Nephron progenitor cell (in vitro differentiated cells): Measurements from ENCODE around the gene IQCN.

ENCODE experiments used
- DNase-seq: peaks from one replicate; pipeline ENCODE4 v3.0.0; 2021
- H3K27ac Mint-ChIP-seq: 2 replicates; pipeline ENCODE4 v1.8.0; 2021; ENCODE audit warnings: mild to moderate bottlenecking, moderate library complexity, mixed read lengths
- H3K27me3 Mint-ChIP-seq: 2 replicates; pipeline ENCODE4 v1.8.0; 2021; ENCODE audit warnings: mild to moderate bottlenecking, low read depth, mixed read lengths; ENCODE audit not compliant: poor library complexity
- H3K36me3 Mint-ChIP-seq: 2 replicates; pipeline ENCODE4 v1.8.0; 2021; ENCODE audit warnings: low read depth, mixed read lengths
- H3K4me1 Mint-ChIP-seq: 2 replicates; pipeline ENCODE4 v1.8.0; 2021; ENCODE audit warnings: mixed read lengths
- H3K4me3 Mint-ChIP-seq: 2 replicates; pipeline ENCODE4 v1.8.0; 2021; ENCODE audit warnings: mild to moderate bottlenecking, moderate library complexity, mixed read lengths
- H3K9me3 Mint-ChIP-seq: 2 replicates; pipeline ENCODE4 v1.8.0; 2021; ENCODE audit warnings: mild to moderate bottlenecking, moderate library complexity, mixed read lengths
- CTCF ChIP-seq: fragments of 200-600 bp; sonication (generic); IDR thresholded peaks from 2 replicates; pipeline ENCODE4 v1.5.0; 2021; ENCODE audit warnings: antibody characterized with exemption

Gene IQCN

GRCh38 chr19:18249834-18250233, 24.4 kb downstream of the IQCN start:
- peaks cover 6% of the 10 kb centered on the region for H3K4me1 Mint-ChIP-seq
- H3K4me3 Mint-ChIP-seq: no peak overlapping the region
- no peak for DNase-seq
- H3K27me3 Mint-ChIP-seq: peaks cover 50% of the 10 kb centered on the region
- no peaks in the 10 kb centered on the region for H3K9me3 Mint-ChIP-seq
- no peaks in the 10 kb centered on the region for H3K36me3 Mint-ChIP-seq
- TF ChIP-seq CTCF: no peak
- no peak overlapping the region for H3K27ac Mint-ChIP-seq

DNA sequence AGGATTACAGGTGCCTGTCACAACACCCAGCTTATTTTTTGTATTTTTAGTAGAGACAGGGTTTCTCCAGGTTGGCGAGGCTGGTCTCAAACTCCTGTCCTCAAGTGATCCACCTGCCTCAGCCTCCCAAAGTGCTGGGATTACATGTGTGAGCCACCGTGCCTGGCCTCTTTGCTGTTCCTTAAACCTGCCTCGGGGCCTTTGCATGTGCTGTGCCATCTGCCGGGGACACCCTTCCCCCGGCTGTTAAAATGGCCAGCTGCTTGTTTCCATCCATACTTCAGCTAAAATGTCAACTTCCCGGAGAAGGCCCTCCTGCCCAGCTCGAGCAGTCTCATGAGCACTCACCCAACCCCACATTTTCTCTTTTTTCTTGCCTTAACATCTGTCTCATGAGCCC, 29.0 kb downstream of the IQCN start:
- no peak for TF ChIP-seq CTCF
- no peaks in the 10 kb centered on the region for H3K36me3 Mint-ChIP-seq
- no peaks in the 10 kb centered on the region for H3K9me3 Mint-ChIP-seq
- peaks cover 6% of the 10 kb centered on the region for H3K4me1 Mint-ChIP-seq
- H3K27me3 Mint-ChIP-seq: peaks cover 48% of the 10 kb centered on the region
- DNase-seq: no peak
- H3K27ac Mint-ChIP-seq: no peak overlapping the region
- H3K4me3 Mint-ChIP-seq: no peak overlapping the region

DNA sequence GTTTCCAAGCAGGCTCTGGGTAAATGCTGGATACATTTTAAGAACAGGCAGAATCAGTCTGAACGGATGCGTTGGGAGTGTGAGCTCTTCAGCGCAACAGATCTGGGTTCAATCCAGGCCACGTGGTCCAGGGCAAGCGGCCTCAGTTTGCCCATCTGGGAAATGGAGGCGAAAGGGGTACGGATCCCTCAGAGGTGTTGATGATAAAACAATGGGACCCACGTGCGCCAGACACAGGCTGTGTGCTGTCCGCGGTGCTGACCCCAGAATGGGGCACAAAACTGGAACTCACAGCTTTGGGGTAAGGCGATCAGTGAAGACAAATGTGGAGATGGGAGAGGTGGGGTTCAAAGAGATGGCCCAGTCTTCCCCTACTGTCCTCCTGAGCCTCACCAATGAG, 34.9 kb downstream of the IQCN start:
- DNase-seq: peak; percentile 27
- no peak for TF ChIP-seq CTCF
- no peaks in the 10 kb centered on the region for H3K36me3 Mint-ChIP-seq
- peaks cover 52% of the 10 kb centered on the region for H3K27me3 Mint-ChIP-seq
- no peak overlapping the region for H3K27ac Mint-ChIP-seq
- H3K4me3 Mint-ChIP-seq: no peak overlapping the region
- H3K4me1 Mint-ChIP-seq: no peaks in the 10 kb centered on the region
- H3K9me3 Mint-ChIP-seq: no peaks in the 10 kb centered on the region

GRCh38 chr19:18234194-18234593, 40.1 kb downstream of the IQCN start:
- Mint-ChIP-seq H3K9me3 (peaks cover 6% of the 10 kb centered on the region), H3K36me3 (no peaks in the 10 kb centered on the region), H3K4me3 (no peak overlapping the region), H3K4me1 (peaks cover 21% of the 10 kb centered on the region), H3K27ac (no peak overlapping the region), H3K27me3 (peaks cover 56% of the 10 kb centered on the region)
- DNase-seq: no peak
- no peak for TF ChIP-seq CTCF

DNA sequence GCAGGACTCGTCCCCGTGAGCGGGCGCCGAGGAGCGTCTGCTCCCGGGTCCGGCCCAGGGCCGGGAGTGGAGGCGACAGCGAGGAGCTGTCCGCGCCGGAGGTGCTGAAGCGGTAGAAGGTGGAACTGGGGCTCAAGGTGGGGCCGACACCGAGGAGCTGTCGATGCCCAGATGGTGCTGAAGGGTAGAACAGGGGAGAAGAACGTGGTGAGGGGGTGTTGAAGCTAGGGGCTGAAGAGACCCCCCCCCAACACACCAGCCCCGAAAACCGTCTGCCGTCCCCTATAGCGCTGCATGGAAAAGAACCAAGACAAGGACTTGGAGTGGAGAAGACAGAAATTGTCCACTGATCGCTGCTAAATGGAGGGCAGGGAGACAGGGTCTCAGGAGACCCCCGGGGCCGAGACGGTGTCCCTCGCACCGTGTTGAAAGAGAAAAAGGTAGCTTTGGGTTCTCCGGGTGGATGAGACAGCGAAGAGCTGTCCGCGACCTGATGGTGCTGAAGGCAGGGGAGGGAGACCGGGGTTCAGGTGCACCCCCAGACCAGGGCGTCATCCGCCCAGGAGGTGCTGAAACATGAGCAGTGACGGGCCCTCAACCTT, 40.9 kb downstream of the IQCN start:
- H3K4me1 Mint-ChIP-seq: peaks cover 21% of the 10 kb centered on the region
- no peak overlapping the region for H3K4me3 Mint-ChIP-seq
- H3K9me3 Mint-ChIP-seq: peaks cover 6% of the 10 kb centered on the region
- no peak for TF ChIP-seq CTCF
- H3K36me3 Mint-ChIP-seq: no peaks in the 10 kb centered on the region
- H3K27ac Mint-ChIP-seq: no peak overlapping the region
- peak; percentile 96 for DNase-seq
- H3K27me3 Mint-ChIP-seq: peaks cover 54% of the 10 kb centered on the region

DNA sequence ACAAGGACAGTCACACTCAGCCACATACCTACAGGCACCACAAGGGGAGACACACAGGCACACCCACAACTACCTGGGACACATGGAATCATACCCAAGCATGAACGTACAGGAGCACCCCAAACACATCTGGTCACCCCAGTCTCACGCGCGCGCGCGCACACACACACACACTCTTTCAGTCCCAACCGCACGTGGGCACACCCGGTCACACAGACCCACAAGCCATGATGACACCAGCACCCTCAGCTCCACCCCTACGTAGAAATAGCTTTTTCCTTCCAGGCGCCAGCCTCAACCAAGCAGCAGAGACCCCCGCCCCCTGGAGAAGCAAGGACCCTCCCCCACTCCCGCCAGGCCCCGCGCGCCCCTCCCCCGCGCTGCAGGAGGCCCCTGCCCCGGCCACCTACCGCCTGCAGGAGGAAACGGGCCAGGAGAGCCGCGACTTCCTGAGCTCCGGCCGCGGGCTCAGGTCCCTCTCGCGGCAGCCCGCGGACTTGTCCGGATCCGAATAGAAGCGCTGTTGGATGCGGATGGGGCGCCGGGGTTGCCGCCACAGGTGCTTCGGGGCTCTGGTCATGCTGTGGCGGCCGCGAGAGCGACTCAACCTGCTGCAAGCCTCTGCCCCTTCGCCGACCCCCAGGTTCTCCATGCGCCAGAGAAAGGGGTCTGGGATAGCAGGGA, 41.6 kb downstream of the IQCN start:
- Mint-ChIP-seq H3K36me3 (no peaks in the 10 kb centered on the region), H3K9me3 (peaks cover 6% of the 10 kb centered on the region), H3K27me3 (peaks cover 53% of the 10 kb centered on the region), H3K4me3 (peak overlapping the region; percentile 71), H3K4me1 (peaks cover 21% of the 10 kb centered on the region), H3K27ac (peak overlapping the region; percentile 68)
- no peak for DNase-seq
- peak; percentile 32 for TF ChIP-seq CTCF
